ENCODE measurements around the gene APOO.
A peak's percentile ranks its signal among the peaks of the same experiment; 100 is the strongest.

APOO gene

GRCh38 chrX:23815376-23815775 lies 92.4 kb downstream of the APOO start:
- no peak for DNase-seq

- no peak for DNase-seq
Measured at GRCh38 chrX:23813808-23814207, 93.9 kb downstream of the APOO start.

DNA sequence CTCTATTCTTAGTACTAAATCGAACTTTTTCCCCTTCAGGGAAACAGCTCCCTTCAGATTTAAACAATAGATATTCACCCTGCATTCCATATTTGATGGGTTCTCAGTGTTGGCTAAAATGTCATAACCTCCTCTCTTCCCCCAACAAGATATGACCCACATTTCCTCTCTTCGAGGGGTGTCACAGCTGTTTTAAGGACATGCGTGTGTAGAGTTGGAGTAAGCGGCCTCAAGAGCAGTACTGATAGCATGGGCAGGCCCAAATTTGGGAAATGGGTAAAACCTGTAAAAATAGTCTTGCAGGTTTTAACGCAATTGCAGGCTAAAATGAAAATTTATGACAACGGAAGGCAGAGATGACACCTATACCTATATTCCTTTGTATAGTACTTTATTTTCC lies 96.1 kb downstream of the APOO start:
- no peak for DNase-seq

- DNase-seq, result no peak
Measured at GRCh38 chrX:23811108-23811651, 96.6 kb downstream of the APOO start.

- DNase-seq, result no peak
Measured at GRCh38 chrX:23810279-23810678, 97.5 kb downstream of the APOO start.

DNA sequence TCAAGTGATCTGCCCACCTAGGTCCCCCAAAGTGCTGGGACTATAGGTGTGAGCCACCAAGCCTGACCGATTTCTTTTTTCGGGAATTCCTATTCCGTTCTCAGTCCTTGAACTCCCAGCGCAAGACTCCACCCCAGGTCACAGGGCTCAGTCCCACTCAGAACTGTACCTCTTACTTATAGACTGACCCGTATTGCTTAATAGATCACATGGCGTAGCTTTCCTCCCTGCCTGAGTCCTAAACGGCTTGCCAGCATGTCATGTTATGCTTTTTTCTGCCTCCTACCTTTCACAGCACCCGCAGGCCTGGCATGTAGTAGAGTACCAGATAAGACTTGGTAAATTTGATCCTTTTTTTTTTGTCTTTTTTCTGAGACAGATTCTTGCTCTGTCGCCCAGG lies 102.3 kb downstream of the APOO start:
- no peak for DNase-seq

- no peak for DNase-seq
Measured at GRCh38 chrX:23804578-23804977, 103.2 kb downstream of the APOO start.

- peak; percentile 76 for DNase-seq
Measured at GRCh38 chrX:23803931-23804381, 103.8 kb downstream of the APOO start.

GRCh38 chrX:23802431-23802830 lies 105.3 kb downstream of the APOO start:
- no peak for DNase-seq

GRCh38 chrX:23799469-23800065 lies 108.2 kb downstream of the APOO start:
- no peak for DNase-seq

DNA sequence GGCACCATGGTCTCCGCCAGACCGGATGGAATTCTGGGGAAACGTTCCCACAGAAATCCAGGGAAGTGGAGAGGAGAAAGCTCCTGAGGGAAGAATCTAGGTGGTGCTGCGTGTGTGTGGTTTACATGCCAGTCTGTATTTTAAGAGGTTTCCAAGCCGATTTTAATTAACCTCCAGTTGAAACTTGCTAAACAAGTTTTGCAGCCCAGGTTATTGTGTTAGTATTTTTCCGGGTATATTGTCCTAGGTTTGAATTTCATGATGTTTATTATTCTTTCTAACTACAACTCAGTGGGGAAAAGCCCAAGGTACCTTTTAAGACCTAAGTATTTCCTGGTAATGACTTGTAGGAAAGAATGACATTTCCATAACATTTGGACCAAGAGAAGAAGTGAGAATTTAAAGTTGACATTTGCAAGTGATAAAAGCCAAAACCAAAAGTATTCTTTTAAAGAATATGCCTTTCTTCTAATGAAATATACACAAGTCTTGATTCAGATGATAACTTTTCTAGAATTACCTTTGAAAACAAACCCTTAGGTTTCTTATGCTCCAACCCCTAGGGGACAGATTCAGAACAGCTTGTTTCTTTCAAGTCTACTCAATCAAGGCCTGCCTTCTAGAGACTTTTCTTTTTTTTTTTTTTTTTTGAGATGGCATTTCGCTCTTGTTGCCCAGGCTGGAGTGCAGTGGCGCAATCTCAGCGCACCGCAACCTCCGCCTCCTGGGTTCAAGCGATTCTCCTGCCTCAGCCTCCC lies 110.2 kb downstream of the APOO start:
- DNase-seq, result no peak

DNA sequence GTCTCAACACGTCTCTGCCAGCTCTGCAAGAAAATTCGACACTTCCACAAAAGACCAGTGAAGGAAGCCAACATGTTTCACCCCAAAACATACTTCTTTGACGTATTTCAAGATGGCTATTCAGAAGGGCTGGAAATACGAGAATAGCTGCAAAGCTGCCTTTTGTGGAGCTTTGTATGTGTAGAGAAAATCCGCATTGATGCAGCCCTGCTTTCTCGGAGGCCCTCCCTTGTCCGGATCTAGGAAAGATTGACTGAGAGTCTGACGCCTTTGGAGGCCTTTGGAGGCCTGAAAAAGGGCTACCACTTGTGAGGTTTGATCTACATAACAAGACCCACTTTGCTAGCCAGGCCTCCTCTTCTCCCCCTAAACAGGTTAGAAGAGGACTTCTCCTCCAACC lies 112.5 kb downstream of the APOO start:
- DNase-seq, result no peak

DNA sequence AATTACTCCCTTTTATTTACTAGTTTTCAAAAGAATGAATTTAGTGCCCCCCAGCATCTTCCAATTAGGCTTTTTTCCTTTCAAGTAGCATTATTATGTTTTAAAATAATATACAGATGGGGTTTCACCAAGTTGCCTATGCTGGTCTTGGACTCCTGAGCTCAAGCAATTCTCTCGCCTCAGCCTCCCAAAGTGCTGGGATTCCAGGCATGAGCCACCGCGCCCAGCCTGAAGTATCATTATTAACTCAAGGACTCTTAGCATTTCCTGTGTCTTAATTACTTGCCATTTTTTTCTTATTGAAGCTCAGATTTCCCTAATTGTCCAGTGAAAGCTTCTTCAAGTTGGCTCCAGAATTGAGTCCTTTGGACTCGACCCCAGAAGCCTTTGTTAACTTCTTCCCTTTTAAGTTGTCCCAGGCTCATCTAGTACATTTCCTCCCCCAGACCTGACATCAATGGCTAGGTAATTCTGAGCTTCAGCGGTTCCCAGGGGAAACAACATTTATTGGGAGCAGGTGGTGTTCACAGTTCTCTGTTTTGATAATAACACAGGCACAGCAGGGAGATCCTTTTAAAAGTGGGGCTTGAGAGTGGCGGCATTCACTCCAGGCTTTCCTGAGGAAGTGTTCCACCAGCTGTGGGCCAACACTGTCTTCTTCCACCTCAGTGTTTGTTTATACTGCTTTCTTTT lies 114.7 kb downstream of the APOO start:
- DNase-seq, result no peak

GRCh38 chrX:23790155-23790497 lies 117.6 kb downstream of the APOO start:
- DNase-seq, result no peak

DNA sequence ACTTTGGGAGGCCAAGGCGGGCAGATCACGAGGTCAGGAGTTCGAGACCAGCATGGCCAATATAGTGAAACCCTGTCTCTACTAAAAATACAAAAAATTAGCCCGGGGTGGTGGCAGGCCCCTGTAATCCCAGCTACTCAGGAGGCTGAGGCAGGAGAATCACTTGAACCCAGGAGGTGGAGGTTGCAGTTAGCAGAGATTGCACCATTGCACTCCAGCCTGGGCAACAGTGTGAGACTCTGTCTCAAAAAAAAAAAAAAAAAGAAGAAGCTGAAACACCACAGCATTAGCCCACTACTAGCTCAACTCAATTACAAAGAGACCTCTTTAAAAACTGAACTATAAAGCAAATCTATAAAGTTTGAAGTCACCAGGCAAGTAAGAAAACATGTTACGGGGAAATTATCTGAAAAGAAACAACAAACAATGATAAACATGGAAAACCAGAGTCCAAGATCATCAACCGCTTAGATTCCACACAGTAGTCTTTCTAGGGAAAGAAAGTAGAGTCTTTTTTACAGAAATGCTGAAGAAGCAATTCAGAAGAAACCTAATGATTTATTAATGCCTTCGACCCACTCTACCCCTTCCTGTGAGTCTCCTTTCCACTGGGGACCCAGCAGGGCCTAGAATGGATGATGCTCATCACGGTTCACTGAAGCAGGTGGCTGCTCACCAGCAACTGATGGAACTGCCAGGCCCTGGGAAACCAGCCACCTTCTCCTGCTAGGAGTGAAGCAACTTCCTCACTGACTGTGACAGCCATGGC lies 118.2 kb downstream of the APOO start:
- no peak for DNase-seq

DNA sequence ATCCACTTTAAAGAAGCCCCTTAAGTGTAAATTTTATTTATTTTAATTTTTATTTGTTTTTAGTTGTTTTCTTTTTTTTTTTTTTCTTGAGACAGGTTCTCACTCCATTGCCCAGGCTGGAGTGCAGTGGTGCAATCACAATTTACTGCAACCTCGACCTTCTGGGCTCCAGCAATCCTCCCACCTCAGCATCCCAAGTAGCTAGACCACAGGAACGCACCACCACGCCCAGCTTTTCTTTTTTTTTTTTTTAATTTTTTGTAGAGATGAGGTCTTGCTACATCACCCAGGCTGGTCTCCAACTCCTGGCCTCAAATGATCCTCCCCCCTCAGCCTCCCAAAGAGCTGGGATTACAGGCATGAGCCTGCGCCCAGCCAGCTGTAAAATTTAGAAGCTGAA lies 118.8 kb downstream of the APOO start:
- DNase-seq, result no peak

- no peak for DNase-seq
Measured at GRCh38 chrX:23788521-23788920, 119.2 kb downstream of the APOO start.

DNA sequence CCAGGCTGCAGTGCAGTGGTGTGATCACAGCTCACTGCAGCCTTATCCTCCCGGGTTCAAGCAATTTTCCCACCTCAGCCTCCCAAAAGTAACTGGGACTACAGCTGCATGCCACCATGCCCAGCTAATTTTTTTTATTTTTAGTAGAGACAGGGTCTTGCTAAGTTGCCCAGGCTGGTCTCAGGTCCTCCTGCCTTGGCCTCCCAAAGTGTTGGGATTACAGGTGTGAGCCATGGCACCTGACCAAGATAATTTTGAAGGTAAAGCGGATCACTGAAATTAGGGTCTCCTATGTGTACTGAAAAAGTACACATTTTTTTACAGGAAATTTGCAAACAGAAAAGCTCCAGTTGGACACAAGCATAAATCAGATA lies 120.0 kb downstream of the APOO start:
- no peak for DNase-seq

DNA sequence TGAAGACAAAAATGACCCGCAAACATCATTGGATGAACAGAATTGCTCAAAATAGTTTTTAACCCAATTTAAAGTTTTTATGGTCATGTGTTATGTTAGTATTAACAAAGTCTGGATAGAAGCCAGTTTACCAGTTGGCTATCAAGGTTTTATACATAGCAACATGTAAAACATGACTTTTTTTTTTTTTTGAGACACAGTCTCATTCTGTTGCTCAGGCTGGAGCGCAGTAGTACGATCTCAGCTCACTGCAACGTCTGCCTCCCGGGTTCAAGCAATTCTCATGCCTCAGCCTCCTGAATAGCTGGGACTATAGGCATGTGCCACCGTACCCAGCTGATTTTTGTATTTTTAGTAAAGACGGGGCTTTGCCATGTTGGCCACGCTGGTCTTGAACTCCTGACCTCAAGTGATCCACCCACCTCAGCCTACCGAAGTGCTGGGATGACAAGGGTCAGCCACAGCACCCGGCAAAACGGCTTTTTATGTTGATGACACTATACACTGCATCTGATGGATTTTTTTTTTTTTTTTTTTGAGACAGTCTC lies 121.4 kb downstream of the APOO start:
- no peak for DNase-seq

DNA sequence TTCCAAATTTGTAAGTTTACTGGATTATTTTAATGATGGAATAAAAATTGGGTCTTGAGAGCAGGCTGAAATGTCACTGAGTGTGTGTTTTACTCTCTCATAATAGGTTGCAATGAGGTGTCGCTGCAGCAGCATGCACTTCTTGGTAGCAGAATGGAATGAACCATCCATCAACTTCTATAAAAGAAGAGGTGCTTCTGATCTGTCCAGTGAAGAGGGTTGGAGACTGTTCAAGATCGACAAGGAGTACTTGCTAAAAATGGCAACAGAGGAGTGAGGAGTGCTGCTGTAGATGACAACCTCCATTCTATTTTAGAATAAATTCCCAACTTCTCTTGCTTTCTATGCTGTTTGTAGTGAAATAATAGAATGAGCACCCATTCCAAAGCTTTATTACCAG lies 122.2 kb downstream of the APOO start:
- no peak for DNase-seq

- DNase-seq, result peak; percentile 72
Measured at GRCh38 chrX:23784470-23785331, 123.0 kb downstream of the APOO start.
